Stimulated activated CD4-positive, alpha-beta T cell treated with anti-CD3 and anti-CD28 coated beads, Interleukin-1b, Interleukin-23, amount 100 ng/mL, for 4 hours (primary cell): ENCODE data around the gene CCND3.

Experiments used
- DNase-seq, 2 donors: peaks; one replicate each; pipeline ENCODE4 v3.0.0-alpha.2; 2020; ENCODE audit warnings: low read depth in 2 of 2

Gene CCND3

DNA sequence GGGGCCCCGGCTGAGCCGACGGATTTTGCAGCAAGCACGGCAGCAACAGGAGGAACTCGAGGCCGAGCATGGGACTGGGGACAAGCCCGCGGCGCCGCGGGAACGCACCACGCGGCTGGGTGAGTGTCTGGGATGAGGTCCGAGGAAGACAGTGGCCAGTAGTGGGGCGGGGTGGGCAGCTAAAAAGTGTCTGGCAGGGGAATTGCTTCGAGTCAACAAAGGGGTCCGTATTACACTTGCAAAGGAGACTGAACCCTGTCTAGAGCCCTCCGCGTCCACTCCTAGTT, 20.0 kb downstream of the CCND3 start:
- DNase-seq: no peak

DNA sequence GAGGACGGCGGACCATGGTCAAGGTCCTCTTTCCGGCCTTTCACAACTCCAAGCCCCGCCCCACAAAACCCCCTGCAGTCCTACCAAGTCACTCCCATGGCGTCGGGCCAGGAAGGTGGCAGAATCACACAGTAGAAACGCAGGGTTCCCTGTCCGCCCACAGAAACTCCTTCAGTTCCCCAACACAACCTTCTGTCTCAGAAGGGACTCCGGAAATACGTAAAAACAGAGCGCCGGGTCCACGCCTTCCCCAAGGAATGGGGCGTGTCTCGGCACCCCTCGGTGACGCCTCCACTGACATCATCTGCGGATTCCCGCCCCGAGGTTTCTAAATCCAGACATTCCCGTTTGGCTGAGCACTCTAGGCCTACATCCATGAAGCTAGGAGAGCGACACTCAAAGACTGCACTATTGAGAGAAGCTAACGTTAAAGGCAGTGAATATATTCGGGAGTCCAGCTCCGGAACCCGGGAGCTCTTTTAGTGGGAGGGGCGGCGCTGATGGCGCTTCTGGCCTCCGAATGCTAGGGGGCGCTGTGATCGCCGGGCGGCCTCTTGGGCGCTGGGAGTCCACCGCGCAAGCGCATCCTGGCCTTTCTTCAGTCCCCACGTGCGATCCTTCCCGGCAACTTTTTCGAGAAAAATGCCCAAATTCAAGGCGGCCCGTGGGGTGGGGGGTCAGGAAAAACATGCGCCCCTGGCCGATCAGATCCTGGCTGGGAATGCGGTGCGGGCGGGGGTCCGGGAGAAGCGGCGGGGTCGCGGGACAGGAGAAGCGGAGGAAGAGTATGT, 20.5 kb downstream of the CCND3 start, which contains the start of the genes BYSL and MED20:
Gene BYSL (plus strand): TSS at position 579 of the 791 bp plus-strand sequence. CDS start 64 bp downstream, at position 643.
Gene MED20 (minus strand): TSS at position 219 of the 791 bp plus-strand sequence. CDS start 121 bp downstream, at position 98.
- DNase-seq: peak; percentile 93 to 97

DNA sequence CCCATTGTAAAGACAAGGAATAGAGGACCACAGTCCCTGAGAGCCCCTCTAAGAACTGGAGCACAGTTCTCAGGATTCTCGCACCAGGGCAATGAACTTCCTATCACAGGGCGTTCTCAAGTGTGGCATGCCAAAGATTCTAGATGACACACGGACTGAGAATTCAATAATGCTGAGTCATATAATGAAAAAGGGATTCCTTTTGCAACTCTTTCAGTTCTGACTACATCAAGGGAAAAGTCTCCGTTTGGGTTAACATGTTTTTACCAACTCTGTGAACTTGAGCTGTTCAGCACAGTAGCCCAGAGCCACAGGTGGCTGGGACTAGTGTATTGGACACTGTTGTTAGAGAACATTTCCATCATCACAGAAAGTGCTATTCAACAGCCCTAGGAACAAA, 24.1 kb downstream of the CCND3 start:
- no peak for DNase-seq

DNA sequence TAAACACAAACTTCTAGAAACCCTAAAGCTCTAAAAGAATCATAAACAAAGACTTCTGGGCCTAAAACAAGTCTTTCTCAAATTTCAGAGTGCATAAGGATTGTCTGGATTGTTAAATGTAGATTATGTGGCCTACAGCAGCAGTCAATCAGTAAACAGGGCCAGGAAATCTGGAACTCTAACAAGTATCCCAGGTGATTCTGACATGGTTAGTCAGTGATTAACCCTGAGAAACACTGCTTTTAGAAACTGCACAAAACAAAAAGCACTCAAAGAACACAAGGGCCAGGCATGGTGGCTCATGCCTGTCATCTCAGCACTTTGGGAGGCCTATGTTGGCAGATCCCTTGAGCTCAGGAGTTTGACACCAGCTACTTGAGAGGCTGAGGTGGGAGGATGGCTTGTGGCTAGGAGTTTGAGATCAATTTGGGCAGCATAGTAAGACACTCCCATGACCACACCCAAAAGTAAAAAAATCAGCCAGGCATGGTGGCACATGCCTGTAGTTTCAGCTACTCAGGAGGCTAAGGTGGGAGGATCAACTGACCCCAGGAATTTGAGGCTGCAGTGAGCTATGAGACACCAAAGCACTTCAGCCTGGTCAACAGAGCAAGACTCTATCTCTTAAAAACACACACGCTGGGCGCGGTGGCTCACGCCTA, 26.6 kb downstream of the CCND3 start:
- DNase-seq: no peak

DNA sequence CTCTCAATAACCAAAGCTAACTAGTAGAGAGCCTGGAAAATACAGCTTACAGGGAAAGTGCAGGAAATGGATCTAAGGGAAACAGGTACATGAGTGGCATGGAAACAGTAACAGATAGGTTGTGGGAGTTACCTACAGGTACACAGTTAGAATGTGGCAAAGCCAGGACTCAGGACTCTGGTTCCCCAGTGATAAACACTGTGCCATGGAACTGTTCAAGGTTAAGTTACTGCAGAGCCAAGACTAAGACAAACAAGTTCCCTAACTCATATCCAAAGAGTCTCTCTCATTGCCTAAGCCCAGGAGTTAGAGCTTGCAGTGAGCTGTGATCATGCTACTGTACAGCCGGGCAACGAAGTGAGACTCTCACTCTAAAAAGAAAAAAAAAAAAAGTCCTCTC, 27.3 kb downstream of the CCND3 start:
- DNase-seq: no peak

DNA sequence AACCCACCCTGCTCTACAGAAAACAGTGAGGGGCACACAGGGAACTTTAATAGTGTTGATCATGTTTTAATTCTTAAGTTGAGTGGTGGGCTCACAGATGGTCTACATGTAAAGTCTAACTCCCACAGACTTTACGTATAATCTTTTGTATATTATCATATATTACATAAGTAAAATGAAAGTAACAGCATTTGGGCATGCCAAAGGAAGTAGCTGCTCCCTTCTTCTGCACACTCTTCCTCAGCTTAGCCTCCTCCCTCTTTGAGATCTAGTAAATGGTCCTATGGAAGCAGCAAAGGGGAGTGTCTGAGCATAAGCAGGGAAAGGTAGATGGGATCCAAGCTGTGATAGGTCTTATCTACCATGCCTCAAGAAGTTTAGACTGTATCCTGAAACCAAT, 31.9 kb downstream of the CCND3 start:
- DNase-seq: no peak

DNA sequence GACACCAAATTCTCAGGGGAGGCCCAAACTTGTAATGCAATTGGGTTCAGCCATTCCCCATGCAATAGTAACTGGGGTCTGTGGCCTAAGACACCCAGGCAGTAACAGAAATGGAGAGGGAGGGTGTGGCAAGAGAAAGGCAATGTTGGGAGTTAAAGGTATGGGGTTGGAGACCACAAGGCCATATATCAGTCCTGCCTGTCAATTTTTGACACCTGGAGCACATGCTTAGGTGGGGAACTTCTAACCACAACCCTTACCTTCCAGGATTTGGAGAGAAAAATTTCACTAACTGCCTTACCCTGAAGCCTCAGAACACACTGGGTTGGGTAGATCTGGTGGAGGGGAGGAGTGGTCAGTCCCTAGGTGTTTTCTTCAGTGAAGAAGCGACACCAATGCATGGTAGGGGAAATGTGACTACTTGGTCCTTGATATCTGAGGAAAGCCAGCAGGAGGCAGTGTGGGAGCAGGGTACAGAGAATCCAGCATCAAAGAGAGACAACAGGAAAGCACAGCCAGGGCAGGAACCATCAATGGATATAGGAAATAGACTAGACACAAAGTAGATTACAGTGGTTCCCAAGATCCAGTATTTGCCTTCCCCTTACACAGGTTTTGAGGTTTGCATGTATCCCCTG, 39.6 kb downstream of the CCND3 start:
- peak; percentile 27 to 52 for DNase-seq

DNA sequence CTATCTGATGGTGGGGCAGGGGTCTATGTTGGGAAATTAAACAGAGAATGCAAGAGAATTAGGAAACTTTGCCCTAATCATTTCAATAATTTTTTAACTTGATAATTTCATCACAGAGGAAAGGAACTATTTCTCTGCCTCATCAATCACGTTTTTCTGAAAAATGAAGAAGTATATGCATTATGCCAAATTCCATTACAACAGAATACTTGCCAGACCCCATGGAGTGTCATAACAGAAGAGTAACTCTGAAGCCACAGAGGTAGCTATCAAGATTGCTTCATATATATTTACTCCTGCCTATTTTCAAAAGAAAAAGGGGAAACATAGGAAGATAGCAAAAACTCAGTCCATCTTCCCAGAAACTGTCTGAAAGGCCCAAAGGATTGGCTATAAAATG, 40.7 kb downstream of the CCND3 start:
- DNase-seq: no peak

DNA sequence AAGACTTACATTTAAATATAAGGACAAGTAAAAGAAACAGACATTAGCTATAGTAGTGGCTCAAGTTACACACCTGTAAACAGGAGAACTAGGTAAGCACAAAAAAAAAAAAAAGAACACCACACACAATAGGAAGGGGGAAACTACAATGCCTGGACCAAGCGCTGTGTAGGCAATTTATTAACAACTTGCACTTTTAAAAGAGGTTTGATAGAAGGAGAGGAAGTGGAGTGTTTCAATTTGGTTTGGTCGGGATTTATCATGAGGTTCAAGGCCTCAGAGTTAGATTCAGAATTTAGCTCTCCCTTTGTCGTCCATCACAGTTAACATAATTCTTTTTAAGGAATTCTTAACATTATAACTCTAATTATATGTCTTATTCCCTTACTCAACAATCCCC, 45.3 kb downstream of the CCND3 start:
- DNase-seq: no peak

DNA sequence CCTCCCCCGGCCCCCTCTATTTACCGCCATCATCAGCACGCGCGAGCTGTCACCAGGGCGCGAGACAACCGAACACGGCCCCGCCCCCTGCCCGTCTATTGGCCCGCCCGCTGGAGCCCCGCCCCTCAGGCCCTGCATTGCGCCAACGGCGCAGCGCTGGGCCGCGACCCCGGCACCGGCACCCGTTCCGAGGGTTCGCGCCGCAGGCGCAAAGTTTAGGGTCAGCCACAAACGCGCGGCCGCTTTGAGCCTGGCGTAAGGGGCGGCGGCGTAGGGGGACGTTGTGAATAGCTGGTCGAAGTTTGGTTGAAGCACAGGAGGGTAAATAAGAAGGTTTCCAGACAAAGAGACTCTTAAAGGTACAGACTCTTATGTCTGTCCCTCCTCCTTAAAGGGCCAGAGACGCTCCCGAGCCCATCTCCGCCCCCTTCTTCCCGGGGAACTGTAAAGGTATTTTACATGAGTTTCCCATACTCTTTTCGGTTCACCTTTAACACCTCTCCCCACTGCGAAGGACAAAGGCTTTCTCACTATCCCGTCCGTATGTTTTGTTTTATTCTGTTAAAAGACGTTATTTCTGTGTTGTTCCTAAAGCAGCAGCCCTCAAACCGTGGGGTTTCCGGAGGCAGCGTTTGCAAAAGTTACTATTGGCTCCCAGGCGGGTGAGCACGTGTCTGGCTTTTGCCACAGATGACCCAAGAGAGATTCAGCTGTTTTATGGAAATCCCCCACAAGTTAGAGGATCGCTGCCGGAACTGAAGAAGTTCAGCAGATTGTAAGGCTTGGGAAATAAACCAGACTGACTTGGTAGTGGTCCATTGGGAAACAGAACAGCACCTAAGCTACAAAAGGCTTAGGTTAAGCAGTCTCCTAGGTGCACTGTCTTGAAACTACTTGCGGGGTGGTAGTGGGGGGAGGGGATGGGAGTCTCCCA, 46.0 kb downstream of the CCND3 start, which contains the start of gene USP49:
Gene USP49 (minus strand): TSS at position 76 of the 934 bp plus-strand sequence. CDS start 88,392 bp downstream, outside the sequence.
- DNase-seq: peak; percentile 84 to 97

DNA sequence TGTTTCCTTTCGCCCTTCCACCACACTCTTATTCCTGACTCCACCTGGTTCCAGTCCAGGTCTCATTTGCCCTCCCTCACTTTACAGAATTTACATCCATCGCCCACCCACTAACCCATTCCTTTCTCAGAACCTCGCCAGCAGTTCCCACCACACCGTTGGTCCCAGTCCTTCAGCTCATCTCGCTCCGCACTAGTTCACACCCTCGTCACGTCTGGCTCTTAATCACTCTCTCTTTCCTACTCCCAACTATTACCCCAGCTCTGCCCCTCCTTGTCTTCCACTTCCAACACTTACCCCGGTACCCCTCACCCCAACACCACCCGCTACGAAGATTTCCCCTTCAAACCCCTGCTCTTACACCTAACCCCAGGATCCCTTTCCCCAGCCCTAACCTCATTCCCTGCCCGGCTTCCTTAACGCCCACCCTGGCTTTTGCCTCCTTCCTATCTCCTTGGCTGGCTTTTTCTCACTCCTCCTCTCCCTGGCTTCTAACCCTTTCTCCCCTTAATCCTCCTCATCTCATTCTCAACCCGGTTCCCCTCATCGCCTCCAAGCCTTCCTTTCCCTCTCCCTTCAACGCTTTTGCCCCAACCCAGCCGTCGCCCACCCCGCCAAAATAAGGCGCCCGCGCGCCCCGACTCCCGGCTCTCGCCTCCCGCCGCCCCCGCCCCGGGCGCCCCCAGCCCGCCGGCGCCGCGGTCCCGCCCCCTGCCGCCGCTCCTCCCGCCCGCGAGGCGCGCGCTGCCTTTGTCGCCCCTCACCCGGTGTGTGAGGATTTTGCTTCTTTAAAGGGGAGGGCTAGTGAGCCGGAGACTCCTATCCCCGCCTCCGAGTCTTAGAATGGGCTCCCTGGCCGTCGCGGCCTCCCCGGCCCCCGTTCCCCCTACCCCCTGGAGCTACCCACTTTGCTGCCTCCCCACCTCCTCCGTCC, 47.0 kb downstream of the CCND3 start:
- peak in 1 of 2 donors; percentile 25 for DNase-seq

DNA sequence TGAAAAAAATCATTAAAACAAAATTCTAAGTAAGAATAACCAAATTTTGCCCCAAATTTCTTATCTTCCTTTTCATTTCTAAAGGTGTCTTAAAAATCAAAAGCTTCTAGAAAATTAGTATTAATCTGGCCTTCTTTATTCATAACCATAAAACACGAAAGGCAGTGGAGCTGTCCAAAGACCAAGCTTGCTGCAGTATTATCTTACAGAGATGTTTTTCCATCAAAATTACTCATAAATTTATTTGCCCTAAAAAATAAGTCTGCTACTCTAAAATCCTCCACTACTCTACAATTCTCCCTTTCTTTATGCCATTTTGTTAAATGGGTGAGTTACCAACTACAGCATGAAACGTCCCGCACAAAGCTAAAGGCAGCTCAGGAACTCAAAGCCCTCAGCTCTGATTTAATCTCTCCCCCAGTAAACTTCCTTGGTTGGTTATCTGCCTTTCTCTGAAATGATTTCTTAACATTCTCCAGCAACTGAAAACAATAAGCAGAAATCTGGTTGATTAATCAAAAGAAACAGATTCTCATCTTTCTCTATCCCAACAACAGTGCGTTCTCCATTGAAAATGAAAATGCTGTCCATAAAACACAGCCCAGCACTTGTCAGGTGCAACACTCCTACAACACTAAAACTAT, 48.6 kb downstream of the CCND3 start:
- DNase-seq: no peak

DNA sequence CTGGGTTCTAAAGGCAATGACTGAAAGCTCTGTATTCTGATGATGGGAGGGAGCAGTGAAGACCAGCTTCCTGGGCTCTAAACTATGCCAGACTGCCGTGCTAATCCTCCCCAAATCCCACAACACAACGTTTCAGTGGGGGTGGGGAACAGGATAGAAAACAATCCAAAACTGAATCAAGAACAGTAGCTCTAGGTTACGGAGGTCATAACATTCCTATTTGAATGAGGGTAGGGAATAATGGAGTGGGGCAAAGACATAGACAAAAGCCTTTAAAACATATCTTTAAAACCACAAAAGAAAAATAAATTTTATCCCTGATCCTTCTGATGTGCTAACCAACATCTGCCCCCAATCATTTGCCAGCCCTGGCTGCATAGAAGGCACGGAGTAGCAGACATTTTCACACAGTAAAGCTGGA, 54.3 kb downstream of the CCND3 start:
- no peak for DNase-seq

DNA sequence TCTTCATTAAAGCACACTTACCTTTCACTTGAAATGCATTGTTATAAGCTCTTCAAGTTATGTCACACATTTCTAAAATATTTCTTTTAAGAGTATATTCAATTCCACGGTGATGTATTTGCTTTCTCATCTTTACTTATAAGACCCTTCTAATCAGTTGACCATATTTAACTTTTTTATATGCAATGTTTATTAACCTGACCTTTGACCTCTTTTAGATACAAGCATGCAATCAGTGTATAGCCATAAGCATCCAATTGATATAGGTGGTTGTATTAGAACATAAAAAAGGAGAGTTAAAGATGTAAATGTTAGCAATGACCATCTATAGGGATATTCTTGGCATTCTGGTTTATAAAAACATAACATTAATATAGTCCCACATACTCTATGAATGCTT, 55.7 kb downstream of the CCND3 start:
- DNase-seq: no peak

DNA sequence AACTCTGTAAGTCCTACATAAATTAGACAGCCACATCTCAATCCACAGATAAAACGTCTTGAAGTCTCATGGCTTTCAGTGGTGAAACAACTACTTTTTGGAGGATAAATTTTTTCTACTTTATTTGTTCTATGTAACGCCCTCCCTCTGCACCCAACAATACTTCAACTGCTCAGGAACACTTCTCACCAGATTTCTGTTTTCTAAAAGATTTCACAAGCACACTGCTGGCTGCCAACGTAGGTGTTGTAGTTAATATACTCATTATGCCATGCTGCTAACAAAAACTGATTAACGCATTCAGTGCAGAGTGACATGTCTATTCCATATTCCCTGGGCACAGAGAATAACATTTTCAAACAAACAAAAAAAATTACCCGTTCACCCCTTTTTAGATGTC, 56.7 kb downstream of the CCND3 start:
- no peak for DNase-seq
